CD8-positive, alpha-beta memory T cell (primary cell): Measurements from ENCODE around the gene SCRN2. TPM values are rescaled to one million over a fixed set of nuclear protein-coding genes. Genes with fewer than 3 reads are reported as not detected.

Source experiments
- CTCF ChIA-PET: fragments of 350-600 bp; sonication (Branson Sonifier 250); formaldehyde crosslinking; loops from one replicate; lab custom pipeline; 2021; ENCODE audit warnings: antibody characterized with exemption; lab: Charles Lee
- POLR2A ChIA-PET: fragments of 350-600 bp; sonication (Branson Sonifier 250); formaldehyde crosslinking; loops from one replicate; lab custom pipeline; 2021; ENCODE audit warnings: antibody characterized with exemption; lab: Charles Lee
- DNase-seq, 5 donors: peaks; one replicate each; pipeline versions ENCODE4 v3.0.0 to v3.0.0-alpha.2; 2020 to 2022; ENCODE audit warnings: mixed read lengths in 1 of 5
- H3K27ac ChIP-seq: one replicate; pipeline ENCODE4 v1.7.0; 2013; ENCODE audit warnings: low read depth, mild to moderate bottlenecking, low read length, moderate library complexity
- H3K27me3 ChIP-seq: 2 replicates; pipeline ENCODE4 v1.7.0; 2013; ENCODE audit warnings: low read length, mild to moderate bottlenecking; ENCODE audit not compliant: insufficient read depth, poor library complexity, severe bottlenecking
- H3K36me3 ChIP-seq: 2 replicates; pipeline ENCODE4 v1.7.0; 2013; ENCODE audit warnings: mild to moderate bottlenecking, low read length, moderate library complexity; ENCODE audit not compliant: insufficient read depth
- H3K4me1 ChIP-seq: 2 replicates; pipeline ENCODE4 v1.7.0; 2013; ENCODE audit warnings: mild to moderate bottlenecking, low read length, moderate library complexity; ENCODE audit not compliant: insufficient read depth
- H3K4me3 ChIP-seq: 2 replicates; pipeline ENCODE4 v1.7.0; 2013; ENCODE audit warnings: mild to moderate bottlenecking, low read length
- H3K9me3 ChIP-seq: 2 replicates; pipeline ENCODE4 v1.7.0; 2013; ENCODE audit warnings: mild to moderate bottlenecking, low read length
- H3K27ac Mint-ChIP-seq, 8 donors: one replicate each; pipeline ENCODE4 v1.8.0; 2020 to 2021; ENCODE audit warnings: mixed read lengths in 8 of 8, mild to moderate bottlenecking in 6 of 8, inconsistent platforms in 3 of 8, moderate library complexity in 3 of 8
- H3K27me3 Mint-ChIP-seq, 2 donors: one replicate each; pipeline ENCODE4 v1.8.0; 2020 to 2021; ENCODE audit warnings: mixed read lengths in 2 of 2, mild to moderate bottlenecking in 1 of 2, moderate library complexity in 1 of 2
- H3K36me3 Mint-ChIP-seq, 3 donors: one replicate each; pipeline ENCODE4 v1.8.0; 2020 to 2021; ENCODE audit warnings: mixed read lengths in 3 of 3, inconsistent platforms in 1 of 3, mild to moderate bottlenecking in 1 of 3
- H3K4me1 Mint-ChIP-seq, 3 donors: one replicate each; pipeline ENCODE4 v1.8.0; 2020 to 2021; ENCODE audit warnings: mixed read lengths in 3 of 3, inconsistent platforms in 1 of 3, mild to moderate bottlenecking in 1 of 3
- H3K4me3 Mint-ChIP-seq, 7 donors: one replicate each; pipeline ENCODE4 v1.8.0; 2020 to 2021; ENCODE audit warnings: mixed read lengths in 7 of 7, mild to moderate bottlenecking in 6 of 7, moderate library complexity in 4 of 7, inconsistent platforms in 2 of 7
- H3K9me3 Mint-ChIP-seq, 5 donors: one replicate each; pipeline ENCODE4 v1.8.0; 2020 to 2022; ENCODE audit warnings: mixed read lengths in 5 of 5, mild to moderate bottlenecking in 3 of 5, moderate library complexity in 2 of 5, inconsistent platforms in 1 of 5
- polyA plus RNA-seq: library from polyadenylated mRNA; unstranded; fragments of 300-500 nt; fragmentation: Illumina TruSeq; gene quantifications from one replicate; pipeline ENCODE4 v1.2.3, GENCODE V29; 2021
- total RNA-seq, 2 experiments: library from RNA; stranded (reverse); gene quantifications; one replicate each; pipeline ENCODE4 v1.2.3, GENCODE V29; 2021

SCRN2 gene
- total and polyA plus RNA-seq, 3 experiments from 2014 or later: 17.2 to 18.0 (median 17.3) TPM

DNA sequence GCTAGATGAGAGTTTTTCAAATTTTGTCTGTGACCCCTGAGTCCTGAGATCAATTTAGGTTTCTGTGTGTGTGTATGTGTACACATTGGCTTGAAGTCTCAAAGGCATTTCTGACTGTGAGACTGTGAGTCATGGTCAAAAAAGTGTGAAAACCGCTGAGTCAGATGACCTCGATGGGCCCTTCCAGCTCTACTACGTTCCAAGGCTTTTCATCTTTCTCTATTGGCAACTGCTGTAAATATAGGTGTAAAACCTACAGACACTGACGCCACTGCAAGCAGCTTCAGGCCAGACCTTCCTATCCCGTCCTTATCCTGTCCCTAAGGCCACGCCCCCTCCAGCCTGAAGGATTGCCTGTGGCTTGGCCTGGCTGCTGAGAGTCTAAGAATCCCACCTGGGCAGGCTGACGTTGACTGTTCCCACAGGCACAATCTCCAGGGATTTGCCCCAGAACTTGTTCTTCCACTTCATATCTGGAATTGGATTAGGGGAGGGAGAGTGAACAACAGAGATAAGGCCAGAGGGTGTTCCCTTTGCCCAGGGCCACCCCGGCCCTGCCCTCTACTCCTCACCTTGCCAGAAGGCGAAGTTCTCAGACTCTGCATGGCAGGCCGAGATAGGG, 30.8 kb downstream of the SCRN2 start:
- Histone ChIP-seq H3K36me3 (peaks cover 15% of the 10 kb centered on the region), H3K4me3 (no peak overlapping the region), H3K27ac (peak overlapping the region; percentile 59), H3K4me1 (no peaks in the 10 kb centered on the region), H3K27me3 (no peaks in the 10 kb centered on the region), H3K9me3 (no peaks in the 10 kb centered on the region)
- no peaks in the 10 kb centered on the region for H3K9me3 Mint-ChIP-seq
- H3K27me3 Mint-ChIP-seq: peaks cover 0 to 2% of the 10 kb centered on the region in 2 donors
- H3K4me3 Mint-ChIP-seq: peak overlapping the region in 1 of 7 donors; percentile 3
- CTCF ChIA-PET: no interaction called here
- peak overlapping the region; percentile 83 to 94 (median 90) for H3K27ac Mint-ChIP-seq
- H3K4me1 Mint-ChIP-seq: peaks cover 21 to 29% (median 22%) of the 10 kb centered on the region in 3 donors
- peaks cover 6 to 89% (median 32%) of the 10 kb centered on the region in 3 donors for H3K36me3 Mint-ChIP-seq
- POLR2A ChIA-PET: no interaction called here
- peak in 4 of 5 donors; percentile 26 to 72 (median 44) for DNase-seq

DNA sequence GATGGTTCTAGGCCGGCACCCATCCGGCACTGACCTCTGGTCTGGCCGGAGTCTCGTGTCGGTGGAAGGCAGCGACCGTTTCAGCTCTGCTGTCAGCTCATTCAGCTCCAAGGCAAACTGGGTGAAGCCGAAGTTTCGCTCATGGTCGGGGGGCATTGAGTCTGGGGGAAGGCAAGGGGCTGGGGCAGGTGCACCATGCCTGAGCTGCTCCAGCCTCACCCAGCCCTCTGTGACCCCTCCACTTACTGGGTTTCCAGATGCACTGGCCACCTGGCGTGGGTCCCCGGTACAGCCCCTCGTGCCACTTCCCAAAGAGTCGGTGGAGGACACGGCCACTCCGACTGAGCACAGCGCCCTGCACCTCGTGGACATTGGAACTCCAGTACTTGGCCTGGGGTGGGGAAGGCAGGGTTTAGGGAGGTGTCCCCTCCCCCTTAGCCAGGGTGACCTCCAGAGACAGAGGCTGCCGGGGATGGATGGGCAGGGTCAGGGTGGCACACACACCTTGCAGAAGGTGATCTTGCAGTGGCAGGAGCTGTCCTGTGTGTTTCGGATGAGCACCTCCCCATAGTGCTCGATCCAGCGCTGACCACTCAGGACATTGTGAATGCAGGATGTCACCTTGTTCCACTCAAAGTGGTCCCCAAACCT, 32.1 kb downstream of the SCRN2 start:
- peak overlapping the region in 3 of 8 donors; percentile 21 to 57 (median 23) for H3K27ac Mint-ChIP-seq
- peaks cover 21 to 29% (median 22%) of the 10 kb centered on the region in 3 donors for H3K4me1 Mint-ChIP-seq
- ChIA-PET POLR2A (no interaction called here), CTCF (no interaction called here)
- DNase-seq: no peak
- no peak overlapping the region for H3K4me3 Mint-ChIP-seq
- Histone ChIP-seq H3K27ac (no peak overlapping the region), H3K27me3 (no peaks in the 10 kb centered on the region), H3K4me3 (no peak overlapping the region), H3K9me3 (no peaks in the 10 kb centered on the region), H3K36me3 (peaks cover 11% of the 10 kb centered on the region), H3K4me1 (no peaks in the 10 kb centered on the region)
- no peaks in the 10 kb centered on the region for H3K9me3 Mint-ChIP-seq
- peaks cover 5 to 79% (median 29%) of the 10 kb centered on the region in 3 donors for H3K36me3 Mint-ChIP-seq
- peaks cover 0 to 2% of the 10 kb centered on the region in 2 donors for H3K27me3 Mint-ChIP-seq

DNA sequence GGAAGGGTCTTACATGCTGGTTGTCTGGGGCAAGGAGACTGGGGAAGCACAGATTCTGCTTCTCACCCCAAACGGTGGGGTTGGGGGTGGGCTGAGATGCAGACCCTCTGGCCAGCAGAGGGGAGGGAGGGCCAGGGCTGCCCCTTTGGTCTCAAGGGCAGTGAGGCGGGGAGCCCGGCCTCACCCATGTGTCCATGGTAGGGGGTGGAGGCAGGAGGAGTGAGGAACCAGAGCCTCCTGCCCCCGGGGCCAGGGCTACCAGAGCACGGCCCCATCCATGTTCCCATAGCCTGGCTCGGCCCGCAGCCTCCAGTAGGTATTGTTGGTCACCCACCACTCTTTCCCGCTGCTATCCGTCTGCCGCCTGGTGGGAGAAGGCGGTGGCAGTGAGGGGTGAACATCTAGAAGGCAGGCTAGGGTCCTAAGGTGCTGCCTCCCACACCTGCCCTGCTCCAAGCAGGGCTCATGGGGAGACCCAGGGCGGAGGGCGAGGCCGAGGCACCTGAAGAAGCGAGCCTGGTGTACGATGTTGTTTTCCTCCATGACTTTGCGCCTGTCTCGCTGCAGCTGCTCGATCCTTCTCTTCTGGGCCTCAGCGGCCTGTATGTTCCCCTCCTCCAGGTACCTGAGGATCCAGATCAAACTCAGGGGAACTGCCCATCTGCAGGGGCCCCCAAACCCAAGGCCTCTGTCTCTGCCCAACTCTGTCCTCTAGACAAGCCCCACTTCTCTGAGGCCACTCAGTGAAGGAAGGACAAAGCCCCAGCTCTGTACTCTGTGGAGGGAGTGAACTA, 32.8 kb downstream of the SCRN2 start:
- Histone ChIP-seq H3K4me3 (no peak overlapping the region), H3K9me3 (no peaks in the 10 kb centered on the region), H3K27ac (no peak overlapping the region), H3K27me3 (no peaks in the 10 kb centered on the region), H3K4me1 (no peaks in the 10 kb centered on the region), H3K36me3 (peaks cover 7% of the 10 kb centered on the region)
- Mint-ChIP-seq H3K27me3 (peaks cover 0 to 2% of the 10 kb centered on the region in 2 donors), H3K4me3 (no peak overlapping the region), H3K9me3 (no peaks in the 10 kb centered on the region), H3K4me1 (peaks cover 21 to 29% (median 22%) of the 10 kb centered on the region in 3 donors), H3K36me3 (peaks cover 5 to 74% (median 29%) of the 10 kb centered on the region in 3 donors), H3K27ac (peak overlapping the region in 4 of 8 donors; percentile 23 to 60 (median 58))
- no peak for DNase-seq
- CTCF ChIA-PET: no interaction called here
- POLR2A ChIA-PET: no interaction called here

DNA sequence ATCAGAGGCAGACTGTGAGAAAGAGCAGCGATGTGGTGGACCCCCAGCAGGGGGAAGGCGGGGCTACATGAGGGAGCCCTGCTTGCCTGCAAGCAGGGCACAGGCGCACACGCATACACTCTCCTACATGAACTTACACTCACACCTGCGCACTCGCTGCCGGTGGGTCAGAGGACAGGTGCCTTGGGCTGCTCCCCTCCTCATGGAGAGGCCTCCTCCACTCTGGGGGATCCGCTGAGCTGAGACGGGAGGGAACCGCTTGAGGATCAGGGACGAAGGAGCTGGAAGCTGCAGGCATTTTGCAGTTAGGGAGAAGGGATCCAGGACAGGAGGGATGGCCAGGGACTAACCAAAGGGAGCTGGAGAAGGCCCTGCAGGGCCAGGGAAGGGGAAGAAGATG, 33.7 kb downstream of the SCRN2 start:
- Histone ChIP-seq H3K4me1 (no peaks in the 10 kb centered on the region), H3K4me3 (no peak overlapping the region), H3K27ac (no peak overlapping the region), H3K36me3 (peaks cover 7% of the 10 kb centered on the region), H3K27me3 (no peaks in the 10 kb centered on the region), H3K9me3 (no peaks in the 10 kb centered on the region)
- ChIA-PET POLR2A (no interaction called here), CTCF (no interaction called here)
- H3K4me3 Mint-ChIP-seq: no peak overlapping the region
- peaks cover 0 to 2% of the 10 kb centered on the region in 2 donors for H3K27me3 Mint-ChIP-seq
- H3K27ac Mint-ChIP-seq: peak overlapping the region in 3 of 8 donors; percentile 50 to 78 (median 52)
- H3K36me3 Mint-ChIP-seq: peaks cover 5 to 66% (median 27%) of the 10 kb centered on the region in 3 donors
- H3K4me1 Mint-ChIP-seq: peaks cover 21 to 25% (median 21%) of the 10 kb centered on the region in 3 donors
- DNase-seq: no peak
- no peaks in the 10 kb centered on the region for H3K9me3 Mint-ChIP-seq

DNA sequence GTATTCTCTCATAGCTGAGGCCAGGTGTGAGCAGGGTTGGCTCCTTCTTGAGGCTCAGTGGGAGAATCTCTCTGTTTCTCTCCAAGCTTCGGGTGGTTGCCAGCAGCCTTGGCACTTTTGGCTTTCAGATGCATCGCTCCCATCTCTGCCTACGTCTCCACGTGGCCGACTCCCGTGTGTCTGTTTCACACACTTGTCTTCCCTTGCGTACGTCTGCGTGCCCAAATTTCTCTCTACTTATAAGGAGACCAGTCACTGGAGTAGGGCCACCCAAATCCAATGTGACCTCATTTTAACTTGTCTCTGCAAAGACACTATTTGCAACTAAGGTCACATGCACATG, 34.2 kb downstream of the SCRN2 start:
- peaks cover 5 to 61% (median 26%) of the 10 kb centered on the region in 3 donors for H3K36me3 Mint-ChIP-seq
- DNase-seq: no peak
- Histone ChIP-seq H3K4me3 (no peak overlapping the region), H3K9me3 (no peaks in the 10 kb centered on the region), H3K36me3 (peaks cover 7% of the 10 kb centered on the region), H3K4me1 (no peaks in the 10 kb centered on the region), H3K27me3 (no peaks in the 10 kb centered on the region), H3K27ac (no peak overlapping the region)
- no peaks in the 10 kb centered on the region for H3K9me3 Mint-ChIP-seq
- peaks cover 0 to 2% of the 10 kb centered on the region in 2 donors for H3K27me3 Mint-ChIP-seq
- ChIA-PET CTCF (no interaction called here), POLR2A (no interaction called here)
- peaks cover 19 to 24% (median 21%) of the 10 kb centered on the region in 3 donors for H3K4me1 Mint-ChIP-seq
- H3K27ac Mint-ChIP-seq: peak overlapping the region in 3 of 8 donors; percentile 28 to 75 (median 29)
- H3K4me3 Mint-ChIP-seq: no peak overlapping the region

DNA sequence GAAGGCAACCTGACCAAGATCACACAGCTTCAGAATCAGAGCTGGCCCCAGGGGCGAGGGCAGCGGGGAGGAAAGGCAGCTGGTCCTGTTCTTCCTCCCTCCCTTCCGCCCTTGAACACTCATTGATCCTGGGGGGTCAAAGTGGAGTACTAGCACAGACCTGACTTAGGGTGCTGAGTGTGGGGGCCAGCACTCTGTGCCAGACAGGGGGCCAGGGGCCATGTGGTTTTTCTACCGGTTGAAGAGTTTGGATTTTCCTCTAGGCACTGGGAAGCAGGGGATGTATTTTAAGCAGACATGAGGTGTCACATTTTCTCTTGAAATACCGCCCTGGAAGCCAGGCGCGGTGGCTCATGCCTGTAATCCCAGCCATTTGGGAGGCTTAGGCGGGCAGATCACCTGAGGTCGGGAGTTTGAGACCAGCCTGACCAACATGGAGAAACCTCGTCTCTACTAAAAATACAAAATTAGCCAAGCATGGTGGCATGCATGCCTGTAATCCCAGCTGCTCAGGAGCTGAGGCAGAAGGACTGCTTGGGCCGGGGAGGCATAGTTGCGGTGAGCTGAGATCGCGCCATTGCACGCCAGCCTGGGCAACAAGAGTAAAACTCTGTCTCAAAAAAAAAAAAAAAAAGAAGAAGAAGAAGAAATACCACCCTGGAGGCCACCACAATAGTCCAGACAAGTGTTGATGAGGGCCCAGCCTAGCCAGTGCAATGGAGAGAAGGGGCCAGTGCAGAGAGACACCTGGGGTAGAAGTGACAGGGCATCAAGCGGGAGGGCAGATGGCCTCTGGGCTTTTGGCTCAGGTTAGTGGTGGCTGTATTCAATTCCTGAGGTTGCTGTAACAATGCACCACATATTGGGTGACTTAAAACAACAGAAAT, 34.8 kb downstream of the SCRN2 start:
- peaks cover 14 to 18% (median 14%) of the 10 kb centered on the region in 3 donors for H3K4me1 Mint-ChIP-seq
- H3K27ac Mint-ChIP-seq: peak overlapping the region in 2 of 8 donors; percentile 29 to 75
- Histone ChIP-seq H3K27me3 (no peaks in the 10 kb centered on the region), H3K27ac (no peak overlapping the region), H3K4me1 (no peaks in the 10 kb centered on the region), H3K36me3 (peaks cover 7% of the 10 kb centered on the region), H3K4me3 (no peak overlapping the region), H3K9me3 (no peaks in the 10 kb centered on the region)
- H3K36me3 Mint-ChIP-seq: peaks cover 5 to 54% (median 19%) of the 10 kb centered on the region in 3 donors
- ChIA-PET CTCF (no interaction called here), POLR2A (interaction anchor here (0.6 kb wide), 2 partner anchors 17 to 90 kb away, joined by 3 to 4 read pairs; partner anchors contain the start of gene SP2)
- DNase-seq: no peak
- no peaks in the 10 kb centered on the region for H3K9me3 Mint-ChIP-seq
- H3K27me3 Mint-ChIP-seq: peaks cover 0 to 1% of the 10 kb centered on the region in 2 donors
- H3K4me3 Mint-ChIP-seq: no peak overlapping the region

DNA sequence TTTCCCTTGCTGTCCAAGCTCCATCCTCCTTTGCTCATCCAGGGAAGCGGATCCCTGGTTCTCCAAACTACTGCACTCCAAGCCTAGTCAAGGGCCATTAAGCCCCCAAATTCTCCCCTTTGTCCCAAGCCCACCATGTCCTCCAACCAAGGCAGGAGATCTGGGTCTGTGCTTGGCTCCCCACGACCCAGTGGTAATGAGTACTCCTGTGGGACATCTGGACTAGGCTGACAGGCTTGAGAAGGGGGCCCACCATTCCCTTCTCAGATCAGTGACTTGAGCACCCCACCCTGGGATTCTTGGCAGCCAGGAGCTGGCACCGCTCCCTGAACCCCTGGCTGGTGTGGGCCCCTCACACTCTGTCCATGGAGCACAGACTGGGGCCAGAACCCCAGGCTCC, 36.6 kb downstream of the SCRN2 start:
- H3K9me3 Mint-ChIP-seq: no peaks in the 10 kb centered on the region
- no peaks in the 10 kb centered on the region for H3K27me3 Mint-ChIP-seq
- ChIA-PET POLR2A (interaction anchor here (0.7 kb wide), 1 partner anchor 111 kb away, joined by 4 read pairs; no protein-coding TSS in a partner anchor), CTCF (no interaction called here)
- peaks cover 5% of the 10 kb centered on the region for H3K36me3 ChIP-seq
- no peaks in the 10 kb centered on the region for H3K27me3 ChIP-seq
- peaks cover 0 to 3% (median 1%) of the 10 kb centered on the region in 3 donors for H3K4me1 Mint-ChIP-seq
- H3K36me3 Mint-ChIP-seq: peaks cover 0 to 36% (median 11%) of the 10 kb centered on the region in 3 donors
- H3K27ac Mint-ChIP-seq: no peak overlapping the region
- no peak overlapping the region for H3K4me3 Mint-ChIP-seq
- H3K4me1 ChIP-seq: no peaks in the 10 kb centered on the region
- H3K9me3 ChIP-seq: no peaks in the 10 kb centered on the region
- no peak for DNase-seq
- H3K4me3 ChIP-seq: no peak overlapping the region
- no peak overlapping the region for H3K27ac ChIP-seq
